Stimulated activated CD8-positive, alpha-beta memory T cell treated with anti-CD3 and anti-CD28 coated beads, Interleukin-4, amount 100 ng/mL, for 4 hours (primary cell): ENCODE data around the gene CDH10.

ENCODE experiments used
- DNase-seq, 2 donors: peaks; one replicate each; pipeline ENCODE4 v3.0.0-alpha.2; 2020; ENCODE audit warnings: low read depth in 2 of 2, low spot score in 1 of 2

CDH10 gene

GRCh38 chr5:24644761-24645160 lies at the start of gene CDH10:
TSS of gene CDH10 (minus strand) at chr5:24644978. CDS start at chr5:24593490, 51,488 bp downstream.
- no peak for DNase-seq

- DNase-seq, result no peak
Observed at GRCh38 chr5:24693609-24694008, 48.8 kb upstream of the CDH10 start.

GRCh38 chr5:24691074-24691473 lies 46.3 kb upstream of the CDH10 start:
- DNase-seq, result no peak

- DNase-seq, result no peak
Observed at GRCh38 chr5:24681106-24681505, 36.3 kb upstream of the CDH10 start.

- no peak for DNase-seq
Observed at GRCh38 chr5:24668050-24668449, 23.3 kb upstream of the CDH10 start.

GRCh38 chr5:24649531-24649930 lies 4.8 kb upstream of the CDH10 start:
- DNase-seq, result no peak

GRCh38 chr5:24646915-24647314 lies 2.1 kb upstream of the CDH10 start:
- DNase-seq, result no peak

- no peak for DNase-seq
Observed at GRCh38 chr5:24645483-24645882, 705 bp upstream of the CDH10 start.

- no peak for DNase-seq
Observed at GRCh38 chr5:24643880-24644279, 898 bp downstream of the CDH10 start.

- no peak for DNase-seq
Observed at GRCh38 chr5:24643156-24643555, 1.6 kb downstream of the CDH10 start.

GRCh38 chr5:24642022-24642421 lies 2.8 kb downstream of the CDH10 start:
- no peak for DNase-seq

- no peak for DNase-seq
Observed at GRCh38 chr5:24635209-24635608, 9.6 kb downstream of the CDH10 start.

- no peak for DNase-seq
Observed at GRCh38 chr5:24633715-24634325, 11.0 kb downstream of the CDH10 start.

GRCh38 chr5:24632353-24632752 lies 12.4 kb downstream of the CDH10 start:
- DNase-seq, result no peak

GRCh38 chr5:24630918-24631317 lies 13.9 kb downstream of the CDH10 start:
- no peak for DNase-seq

GRCh38 chr5:24629798-24630197 lies 15.0 kb downstream of the CDH10 start:
- DNase-seq, result no peak

- no peak for DNase-seq
Observed at GRCh38 chr5:24624872-24625271, 19.9 kb downstream of the CDH10 start.

GRCh38 chr5:24623624-24624023 lies 21.2 kb downstream of the CDH10 start:
- no peak for DNase-seq

- no peak for DNase-seq
Observed at GRCh38 chr5:24623031-24623430, 21.7 kb downstream of the CDH10 start.

- DNase-seq, result no peak
Observed at GRCh38 chr5:24621792-24622191, 23.0 kb downstream of the CDH10 start.

- DNase-seq, result no peak
Observed at GRCh38 chr5:24616566-24616965, 28.2 kb downstream of the CDH10 start.

- DNase-seq, result no peak
Observed at GRCh38 chr5:24615159-24615558, 29.6 kb downstream of the CDH10 start.

GRCh38 chr5:24609706-24610105 lies 35.1 kb downstream of the CDH10 start:
- DNase-seq, result no peak

GRCh38 chr5:24606971-24607370 lies 37.8 kb downstream of the CDH10 start:
- no peak for DNase-seq
